Fibroblast of lung (primary cell): Measurements from ENCODE around the gene HIPK2. TPM values are rescaled to one million over a fixed set of nuclear protein-coding genes. Genes with fewer than 3 reads are reported as not detected.

Experiments used
- DNase-seq, 2 donors: peaks; one replicate each; pipeline versions ENCODE4 v3.0.0 to v3.0.0-alpha.2; 2010; ENCODE audit warnings: low read depth in 2 of 2
- H2AFZ ChIP-seq: 2 replicates; pipeline ENCODE4 v1.5.1; 2012; ENCODE audit warnings: low read length, control low read depth, inconsistent platforms
- H3K27ac ChIP-seq: 2 replicates; pipeline ENCODE4 v1.5.1; 2011; ENCODE audit warnings: low read length, control low read depth; ENCODE audit not compliant: insufficient read depth
- H3K27me3 ChIP-seq: 2 replicates; pipeline ENCODE4 v1.5.1; 2011; ENCODE audit warnings: mild to moderate bottlenecking, low read length; ENCODE audit not compliant: control insufficient read depth, insufficient read depth
- H3K36me3 ChIP-seq: 2 replicates; pipeline ENCODE4 v1.5.1; 2011; ENCODE audit warnings: low read length; ENCODE audit not compliant: control insufficient read depth, insufficient read depth
- H3K4me1 ChIP-seq: 2 replicates; pipeline ENCODE4 v1.5.1; 2011; ENCODE audit warnings: low read length; ENCODE audit not compliant: control insufficient read depth, insufficient read depth; ENCODE audit errors: extremely low read depth
- H3K4me2 ChIP-seq: 2 replicates; pipeline ENCODE4 v1.5.1; 2011; ENCODE audit warnings: low read length, control low read depth; ENCODE audit not compliant: insufficient read depth; ENCODE audit errors: extremely low read depth
- H3K4me3 ChIP-seq, 4 experiments: fragments of 200-600 bp in 1 of 4; sonication (generic) in 1 of 4; replicated peaks in 1 of 4; 2 replicates each; pipeline ENCODE4 v1.5.1; 2011 to 2016; ENCODE audit warnings: low read length in 4 of 4, low read depth in 3 of 4, mild to moderate bottlenecking in 3 of 4, control low read depth in 2 of 4, inconsistent platforms in 1 of 4, mixed read lengths in 1 of 4; ENCODE audit not compliant: insufficient read depth in 1 of 4; ENCODE audit errors: control extremely low read depth in 1 of 4
- H3K79me2 ChIP-seq: 2 replicates; pipeline ENCODE4 v1.5.1; 2012; ENCODE audit warnings: mild to moderate bottlenecking, low read length, inconsistent platforms; ENCODE audit not compliant: control insufficient read depth, insufficient read depth
- H3K9ac ChIP-seq: 2 replicates; pipeline ENCODE4 v1.5.1; 2011; ENCODE audit warnings: mild to moderate bottlenecking, low read length, control low read depth; ENCODE audit not compliant: insufficient read depth
- H3K9me3 ChIP-seq: 2 replicates; pipeline ENCODE4 v1.5.1; 2012; ENCODE audit warnings: low read depth, low read length; ENCODE audit not compliant: control insufficient read depth, insufficient read depth
- H4K20me1 ChIP-seq: 2 replicates; pipeline ENCODE4 v1.5.1; 2011; ENCODE audit warnings: low read length; ENCODE audit not compliant: control insufficient read depth, insufficient read depth; ENCODE audit errors: extremely low read depth
- EZH2 ChIP-seq: IDR thresholded peaks from 2 replicates; pipeline ENCODE4 v1.5.1; 2012; ENCODE audit warnings: low read length, control low read depth, mild to moderate bottlenecking; ENCODE audit errors: missing control alignments
- polyA plus RNA-seq, 2 donors: library from polyadenylated mRNA; depleted of rRNA in 1 of 2; stranded (reverse) in 1 of 2; unstranded in 1 of 2; fragments of >200 nt; gene quantifications; 2 replicates each; pipeline ENCODE4 v1.2.1, GENCODE V29; 2011 to 2012; ENCODE audit warnings: missing spikeins in 1 of 2
- total RNA-seq: library from RNA; depleted of rRNA; stranded (reverse); fragments of >200 nt; gene quantifications from 2 replicates; pipeline ENCODE4 v1.2.1, GENCODE V29; 2014
- TF ChIP-seq, protein P1 (sequence below), 2 donors: IDR thresholded peaks in 1 of 2; conservative IDR thresholded peaks in 1 of 2; 1 replicate in 1 of 2; 2 replicates in 1 of 2; pipeline ENCODE4 v1.5.1; 2011 to 2012; ENCODE audit warnings: low read length in 2 of 2, control low read depth in 1 of 2, inconsistent platforms in 1 of 2, low read depth in 1 of 2, mild to moderate bottlenecking in 1 of 2

The HIPK2 gene
- total and polyA plus RNA-seq, 2 donors (not counting 1 experiment from before 2014, with no cell fraction given), result 10.1 to 11.1 TPM

DNA sequence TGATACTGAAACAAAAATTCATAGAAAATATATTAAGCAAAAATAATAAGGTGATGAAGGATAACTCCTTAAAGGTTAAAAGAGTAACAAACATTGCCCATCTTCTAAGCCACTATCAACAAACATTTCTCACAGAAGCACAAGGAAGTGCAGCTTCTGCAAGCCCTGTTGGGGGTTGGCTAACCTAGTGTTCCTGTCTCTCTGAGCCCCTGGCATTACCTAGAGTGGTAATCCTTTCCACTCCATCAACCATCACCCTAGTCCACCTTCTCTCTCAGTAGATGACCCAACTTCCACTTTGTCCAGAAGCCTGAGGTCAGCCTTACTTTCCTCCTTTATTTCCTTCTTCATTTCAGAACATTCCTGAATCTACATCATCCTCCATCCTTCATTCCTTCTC is 59.7 kb downstream of the HIPK2 start:
- Histone ChIP-seq H3K9me3 (no peaks in the 10 kb centered on the region), H3K79me2 (peaks cover 33% of the 10 kb centered on the region), H3K4me1 (peaks cover 4% of the 10 kb centered on the region), H3K27ac (no peak overlapping the region), H3K9ac (no peak overlapping the region), H3K4me2 (no peak overlapping the region), H3K4me3 (no peak overlapping the region), H3K36me3 (peaks cover 17% of the 10 kb centered on the region), H2AFZ (no peak overlapping the region), H3K27me3 (no peaks in the 10 kb centered on the region), H4K20me1 (no peaks in the 10 kb centered on the region)
- TF ChIP-seq, protein P1, sequence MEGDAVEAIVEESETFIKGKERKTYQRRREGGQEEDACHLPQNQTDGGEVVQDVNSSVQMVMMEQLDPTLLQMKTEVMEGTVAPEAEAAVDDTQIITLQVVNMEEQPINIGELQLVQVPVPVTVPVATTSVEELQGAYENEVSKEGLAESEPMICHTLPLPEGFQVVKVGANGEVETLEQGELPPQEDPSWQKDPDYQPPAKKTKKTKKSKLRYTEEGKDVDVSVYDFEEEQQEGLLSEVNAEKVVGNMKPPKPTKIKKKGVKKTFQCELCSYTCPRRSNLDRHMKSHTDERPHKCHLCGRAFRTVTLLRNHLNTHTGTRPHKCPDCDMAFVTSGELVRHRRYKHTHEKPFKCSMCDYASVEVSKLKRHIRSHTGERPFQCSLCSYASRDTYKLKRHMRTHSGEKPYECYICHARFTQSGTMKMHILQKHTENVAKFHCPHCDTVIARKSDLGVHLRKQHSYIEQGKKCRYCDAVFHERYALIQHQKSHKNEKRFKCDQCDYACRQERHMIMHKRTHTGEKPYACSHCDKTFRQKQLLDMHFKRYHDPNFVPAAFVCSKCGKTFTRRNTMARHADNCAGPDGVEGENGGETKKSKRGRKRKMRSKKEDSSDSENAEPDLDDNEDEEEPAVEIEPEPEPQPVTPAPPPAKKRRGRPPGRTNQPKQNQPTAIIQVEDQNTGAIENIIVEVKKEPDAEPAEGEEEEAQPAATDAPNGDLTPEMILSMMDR (conservative IDR thresholded peaks at IDR 0.05 in 1 of 2, IDR thresholded peaks at IDR 0.05 in 1 of 2; ENCODE audit: low read depth in 1 of 2, low read length in 2 of 2), result no peak
- no peak for TF ChIP-seq EZH2
- no peak for DNase-seq

DNA sequence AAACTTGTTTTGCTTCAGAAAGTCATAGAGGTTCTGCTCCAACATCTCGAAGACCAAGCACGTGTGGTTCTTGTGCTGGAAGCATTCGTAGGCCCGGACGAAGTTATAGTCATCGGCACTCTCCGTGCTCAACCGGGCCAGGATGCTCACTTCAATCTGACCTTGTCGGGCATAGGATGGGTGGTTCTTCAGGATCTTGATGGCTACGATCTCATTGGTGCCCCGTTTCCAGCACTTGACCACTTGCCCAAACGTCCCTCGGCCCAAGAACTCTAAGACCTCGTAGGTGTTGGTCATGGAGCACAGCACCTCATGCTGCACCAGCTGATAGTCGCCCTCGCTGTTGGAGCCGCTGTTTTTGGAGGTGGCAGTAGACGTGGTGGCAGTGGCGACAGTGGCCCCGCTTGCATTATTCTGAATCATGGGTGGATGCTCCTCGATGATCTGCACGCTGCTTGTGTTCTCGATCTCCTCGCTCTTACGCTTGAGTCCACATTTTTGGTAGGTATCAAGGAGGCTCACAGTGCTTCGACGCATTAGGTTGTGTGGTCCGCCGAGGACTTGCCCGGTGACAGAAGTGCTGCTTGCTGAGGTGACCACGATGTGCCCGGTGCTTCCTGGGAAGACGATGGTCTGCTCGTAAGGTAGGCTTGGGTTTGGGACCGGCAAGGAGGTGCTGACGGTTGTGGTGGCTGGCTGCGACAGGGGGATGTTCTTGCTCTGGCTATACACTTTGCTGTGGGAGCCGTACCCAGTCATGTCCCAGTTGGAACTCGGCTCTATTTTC is 61.4 kb downstream of the HIPK2 start:
- H3K4me1 ChIP-seq, result peaks cover 4% of the 10 kb centered on the region
- no peak overlapping the region for H3K9ac ChIP-seq
- peaks cover 17% of the 10 kb centered on the region for H3K36me3 ChIP-seq
- H3K4me3 ChIP-seq, result no peak overlapping the region
- H3K9me3 ChIP-seq, result no peaks in the 10 kb centered on the region
- no peak for TF ChIP-seq EZH2
- TF ChIP-seq, protein P1 (conservative IDR thresholded peaks at IDR 0.05 in 1 of 2, IDR thresholded peaks at IDR 0.05 in 1 of 2; ENCODE audit: low read depth in 1 of 2, low read length in 2 of 2), result no peak
- H4K20me1 ChIP-seq, result no peaks in the 10 kb centered on the region
- H3K4me2 ChIP-seq, result no peak overlapping the region
- DNase-seq, result no peak
- no peak overlapping the region for H2AFZ ChIP-seq
- no peak overlapping the region for H3K27ac ChIP-seq
- H3K79me2 ChIP-seq, result peaks cover 30% of the 10 kb centered on the region
- H3K27me3 ChIP-seq, result no peaks in the 10 kb centered on the region

DNA sequence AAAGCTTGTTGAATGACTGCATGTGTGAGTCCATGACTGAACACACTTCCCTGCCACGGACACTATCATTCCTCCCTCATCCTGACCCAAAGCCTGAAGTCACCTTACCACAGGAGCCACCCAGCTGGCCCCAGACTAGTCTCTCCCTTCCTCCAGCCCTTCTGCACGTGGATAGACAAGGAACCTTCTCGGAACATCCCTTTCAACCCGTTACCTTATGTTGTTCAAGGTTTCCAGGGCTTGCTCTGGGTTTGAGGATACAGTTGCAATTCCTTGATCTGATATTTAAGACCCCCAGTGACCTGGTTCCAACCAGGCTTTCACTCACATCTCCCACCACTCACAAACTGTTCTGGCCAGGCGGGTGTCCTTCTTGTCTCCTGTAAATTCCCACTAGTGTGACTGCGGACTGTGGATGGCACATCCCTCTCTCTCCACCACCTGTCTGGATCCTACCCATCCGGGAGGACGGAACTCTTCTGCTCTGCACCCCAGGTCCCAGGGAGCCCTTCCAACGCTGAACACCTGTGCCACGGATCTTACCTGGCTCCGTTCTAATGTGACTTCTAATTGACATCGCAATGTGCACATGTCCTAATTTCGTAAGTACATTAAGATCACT is 62.5 kb downstream of the HIPK2 start:
- H3K9me3 ChIP-seq, result no peaks in the 10 kb centered on the region
- H3K9ac ChIP-seq, result no peak overlapping the region
- no peak overlapping the region for H2AFZ ChIP-seq
- no peaks in the 10 kb centered on the region for H4K20me1 ChIP-seq
- peaks cover 19% of the 10 kb centered on the region for H3K36me3 ChIP-seq
- no peak for DNase-seq
- H3K27me3 ChIP-seq, result no peaks in the 10 kb centered on the region
- no peaks in the 10 kb centered on the region for H3K4me1 ChIP-seq
- H3K4me3 ChIP-seq, result no peak overlapping the region
- no peak for TF ChIP-seq EZH2
- TF ChIP-seq, protein P1 (conservative IDR thresholded peaks at IDR 0.05 in 1 of 2, IDR thresholded peaks at IDR 0.05 in 1 of 2; ENCODE audit: low read depth in 1 of 2, low read length in 2 of 2), result no peak
- H3K4me2 ChIP-seq, result no peak overlapping the region
- H3K27ac ChIP-seq, result no peak overlapping the region
- H3K79me2 ChIP-seq, result peaks cover 22% of the 10 kb centered on the region
